Neural crest cell (in vitro differentiated cells): ENCODE results near the gene CYP17A1. TPM values are rescaled to one million over a fixed set of nuclear protein-coding genes. Genes with fewer than 3 reads are reported as not detected.

Source experiments
- total RNA-seq: library from RNA; stranded (reverse); gene quantifications from 2 replicates; pipeline ENCODE4 v1.2.1, GENCODE V29; 2021

Gene CYP17A1
- total RNA-seq, 1 donor from 2014 or later, result not detected

Other genes with a start within 250 kb of the CYP17A1 start
- 76.9 and 82.8 TPM in 2 replicates for gene TRIM8, start 192.9 kb downstream of the CYP17A1 start, total RNA-seq
- gene ARL3, start 123.0 kb downstream of the CYP17A1 start, total RNA-seq, result 32.5 and 34.6 TPM in 2 replicates
- gene SFXN2, start 122.8 kb downstream of the CYP17A1 start, total RNA-seq, result 36.6 and 38.2 TPM in 2 replicates
- gene WBP1L, start 93.5 kb downstream of the CYP17A1 start, total RNA-seq, result 21.2 and 22.0 TPM in 2 replicates
- gene BORCS7, start 16.8 kb upstream of the CYP17A1 start, total RNA-seq, result 13.1 and 17.3 TPM in 2 replicates
- 10.4 and 11.2 TPM in 2 replicates for gene AS3MT, start 32.1 kb upstream of the CYP17A1 start, total RNA-seq
- 9.6 and 10.0 TPM in 2 replicates for gene CNNM2, start 80.9 kb upstream of the CYP17A1 start, total RNA-seq